HCT116 (cell line): ENCODE data around the gene ACLY. TPM values are rescaled to one million over a fixed set of nuclear protein-coding genes. Genes with fewer than 3 reads are reported as not detected.

Experiments
- ATAC-seq: fragments of 200-7000 bp; cut with Tn5 transposase; 2 replicates; pipeline ENCODE4 v1.9.1; 2020; ENCODE audit warnings: mild to moderate bottlenecking, moderate library complexity
- BruUV-seq: library from RNA; stranded (reverse); fragments of 400-500 nt; replicated peaks from 2 replicates; lab custom pipeline; 2021; lab: Mats Ljungman, UMichigan
- CTCF ChIA-PET: fragments of 300-600 bp; sonication (Branson Sonifier 250); formaldehyde crosslinking; loops from one replicate; lab custom pipeline; 2021; ENCODE audit warnings: antibody characterized with exemption; lab: Charles Lee
- POLR2A ChIA-PET: fragments of 300-600, 350-600 bp; sonication (Branson Sonifier 250); formaldehyde crosslinking; loops from one replicate; lab custom pipeline; 2021; ENCODE audit warnings: antibody characterized with exemption; lab: Charles Lee
- RAD21 ChIA-PET, 2 experiments: fragments of 300-600 bp; sonication (Branson Sonifier 250); formaldehyde crosslinking; loops; one replicate each; lab custom pipeline; 2023; ENCODE audit warnings: low total read pairs in 2 of 2; ENCODE audit not compliant: uncharacterized antibody in 2 of 2, unreplicated experiment in 2 of 2, low non-redundant PET in 1 of 2; lab: Charles Lee
- DNase-seq: peaks from one replicate; pipeline ENCODE4 v3.0.0-alpha.2; 2010; ENCODE audit warnings: low read depth, low spot score
- H2AFZ ChIP-seq: fragments of 200-600 bp; shearing (Covaris generic), sonication (generic); 2 replicates; pipeline ENCODE4 v1.6.1; 2017; ENCODE audit warnings: low read depth, mixed run types, mixed read lengths, antibody characterized with exemption, low read length; ENCODE audit not compliant: poor library complexity, severe bottlenecking
- H3K27ac ChIP-seq: 2 replicates; pipeline ENCODE4 v1.5.1; 2012; ENCODE audit warnings: low read depth, low read length
- H3K27me3 ChIP-seq: fragments of 200-600 bp; sonication (generic); 2 replicates; pipeline ENCODE4 v1.6.1; 2016; ENCODE audit warnings: mixed run types, low read length, mixed read lengths; ENCODE audit not compliant: insufficient read depth
- H3K36me3 ChIP-seq, 2 experiments: fragments of 200-500 bp in 1 of 2; fragments of 200-600 bp in 1 of 2; sonication (Bioruptor generic) in 1 of 2; sonication (generic) in 1 of 2; 2 replicates each; pipeline versions ENCODE4 v1.5.1 to v1.6.1; 2014 to 2016; ENCODE audit warnings: low read length in 2 of 2, inconsistent platforms in 1 of 2, mixed read lengths in 1 of 2, mixed run types in 1 of 2; ENCODE audit not compliant: insufficient read depth in 2 of 2, control insufficient read depth in 1 of 2
- H3K4me1 ChIP-seq, 2 experiments: fragments of 200-600 bp in 1 of 2; sonication (generic) in 1 of 2; 2 replicates each; pipeline versions ENCODE4 v1.5.1 to v1.6.1; 2012 to 2017; ENCODE audit warnings: low read length in 2 of 2, inconsistent platforms in 1 of 2, mild to moderate bottlenecking in 1 of 2, mixed read lengths in 1 of 2, mixed run types in 1 of 2, moderate library complexity in 1 of 2; ENCODE audit not compliant: insufficient read depth in 2 of 2, control insufficient read depth in 1 of 2
- H3K4me2 ChIP-seq: fragments of 200-600 bp; sonication (generic); 2 replicates; pipeline ENCODE4 v1.6.1; 2017; ENCODE audit warnings: mixed run types, low read length, mixed read lengths
- H3K4me3 ChIP-seq, 2 experiments: fragments of 200-600 bp in 1 of 2; sonication (generic) in 1 of 2; replicated peaks in 1 of 2; 2 replicates each; pipeline ENCODE4 v1.5.1; 2011 to 2016; ENCODE audit warnings: low read length in 2 of 2, control low read depth in 1 of 2, low read depth in 1 of 2, mild to moderate bottlenecking in 1 of 2, mixed read lengths in 1 of 2, mixed run types in 1 of 2
- H3K79me2 ChIP-seq: fragments of 200-600 bp; sonication (generic); 2 replicates; pipeline ENCODE4 v1.6.1; 2017; ENCODE audit warnings: mild to moderate bottlenecking, mixed run types, low read length, moderate library complexity, mixed read lengths; ENCODE audit not compliant: insufficient read depth
- H3K9ac ChIP-seq: fragments of 200-600 bp; sonication (generic); 2 replicates; pipeline ENCODE4 v1.6.1; 2016; ENCODE audit warnings: low read length, mixed read lengths
- H3K9me2 ChIP-seq: fragments of 200-600 bp; sonication (generic), shearing (Covaris generic); 2 replicates; pipeline ENCODE4 v1.6.1; 2017; ENCODE audit warnings: mixed run types, mild to moderate bottlenecking, moderate library complexity; ENCODE audit not compliant: insufficient read depth
- H3K9me3 ChIP-seq, 2 experiments: fragments of 200-500 bp in 1 of 2; fragments of 200-600 bp in 1 of 2; sonication (Bioruptor generic) in 1 of 2; sonication (generic) in 1 of 2; 2 replicates each; pipeline ENCODE4 v1.6.1; 2014 to 2017; ENCODE audit warnings: low read length in 2 of 2, mixed read lengths in 2 of 2, inconsistent platforms in 1 of 2, low read depth in 1 of 2, mild to moderate bottlenecking in 1 of 2, mixed run types in 1 of 2, moderate library complexity in 1 of 2; ENCODE audit not compliant: control insufficient read depth in 1 of 2, insufficient read depth in 1 of 2
- H4K20me1 ChIP-seq: fragments of 200-600 bp; sonication (generic), shearing (Covaris generic); 2 replicates; pipeline ENCODE4 v1.6.1; 2017; ENCODE audit warnings: mixed run types, mild to moderate bottlenecking, moderate library complexity; ENCODE audit not compliant: insufficient read depth
- CBX3 ChIP-seq: IDR thresholded peaks from 2 replicates; pipeline ENCODE4 v1.6.1; 2012; ENCODE audit warnings: low read depth
- CEBPB ChIP-seq: IDR thresholded peaks from 2 replicates; pipeline ENCODE4 v1.6.1; 2012; ENCODE audit warnings: low read depth
- EGR1 ChIP-seq: IDR thresholded peaks from 2 replicates; pipeline ENCODE4 v1.6.1; 2012; ENCODE audit warnings: low read depth
- ELF1 ChIP-seq: IDR thresholded peaks from 2 replicates; pipeline ENCODE4 v1.6.1; 2012; ENCODE audit warnings: low read depth, borderline replicate concordance
- EZH2 ChIP-seq: fragments of 200-600 bp; sonication (generic); IDR thresholded peaks from 2 replicates; pipeline ENCODE4 v1.6.1; 2017; ENCODE audit warnings: antibody characterized with exemption, mixed run types
- EZH2phosphoT487 ChIP-seq: fragments of 200-600 bp; IDR thresholded peaks from 2 replicates; pipeline ENCODE4 v1.6.1; 2018; ENCODE audit warnings: antibody characterized with exemption, borderline replicate concordance
- FOSL1 ChIP-seq: IDR thresholded peaks from 2 replicates; pipeline ENCODE4 v1.6.1; 2012; ENCODE audit warnings: low read depth
- JUND ChIP-seq: IDR thresholded peaks from 2 replicates; pipeline ENCODE4 v1.6.1; 2012
- POLR2A ChIP-seq: IDR thresholded peaks from 2 replicates; pipeline ENCODE4 v1.7.0; 2011; ENCODE audit warnings: borderline replicate concordance; ENCODE audit not compliant: insufficient read depth, insufficient read length; ENCODE audit errors: extremely low read depth
- POLR2AphosphoS5 ChIP-seq: IDR thresholded peaks from 2 replicates; pipeline ENCODE4 v1.6.1; 2011; ENCODE audit warnings: mild to moderate bottlenecking, low read depth, low read length, moderate library complexity
- REST ChIP-seq: IDR thresholded peaks from 2 replicates; pipeline ENCODE4 v1.6.1; 2012; ENCODE audit warnings: low read depth
- TCF7L2 ChIP-seq: IDR thresholded peaks from 2 replicates; pipeline ENCODE4 v1.7.0; 2011; ENCODE audit warnings: borderline replicate concordance, inconsistent platforms; ENCODE audit not compliant: insufficient read depth, insufficient read length; ENCODE audit errors: extremely low read depth
- ZBTB33 ChIP-seq: IDR thresholded peaks from 2 replicates; pipeline ENCODE4 v1.6.1; 2011; ENCODE audit warnings: mild to moderate bottlenecking, low read length, moderate library complexity; ENCODE audit not compliant: insufficient replicate concordance; ENCODE audit errors: extremely low read depth
- ZNF274 ChIP-seq: fragments of 200-500 bp; sonication (Bioruptor generic); IDR thresholded peaks from 2 replicates; pipeline ENCODE4 v1.6.1; 2014; ENCODE audit warnings: mild to moderate bottlenecking, low read depth, low read length, inconsistent platforms
- intact Hi-C: fragments of 100-400 bp; cut with micrococcal nuclease; formaldehyde crosslinking; loops from 2 replicates; pipeline ENCODE4 v1.10.0; 2022
- total RNA-seq: library from RNA; stranded (reverse); gene quantifications from one replicate; pipeline ENCODE4 v1.2.1, GENCODE V29; 2021; ENCODE audit not compliant: unreplicated experiment
- TF ChIP-seq, protein P1 (sequence below): IDR thresholded peaks from 2 replicates; pipeline ENCODE4 v1.6.1; 2012

Gene ACLY
- total RNA-seq, 1 experiment from 2014 or later, result 222 TPM

- H3K27ac ChIP-seq, result no peak within 1 kb of the TSS
- H4K20me1 ChIP-seq, result no peaks in the 10 kb centered on the region
- H3K4me3 ChIP-seq, result no peak within 1 kb of the TSS
- ChIA-PET CTCF (no interaction called here), POLR2A (no interaction called here), RAD21 (interaction anchor here in 1 of 2 experiments (0.6 to 0.7 kb wide), 2 partner anchors 51 to 681 kb away, joined by 3 to 4 read pairs; partner anchors contain the start of gene JUP)
- no peaks in the 10 kb centered on the region for H3K9me2 ChIP-seq
- H3K4me2 ChIP-seq, result peak within 1 kb of the TSS; percentile 81
- no peaks in the 10 kb centered on the region for H3K27me3 ChIP-seq
- H3K9ac ChIP-seq, result 0 out of 2 replicates have a peak within 1 kb of the TSS, but pooled peaks have one; percentile 21
- no peaks in the 10 kb centered on the region for H3K9me3 ChIP-seq
- no TSS peak for BruUV-seq
- ATAC-seq (no peak), DNase-seq (no peak)
- peak within 1 kb of the TSS; percentile 76 for H2AFZ ChIP-seq
- peaks cover 4 to 5% of the 10 kb centered on the region in 2 experiments; a peak in 2 of 4 replicates for H3K36me3 ChIP-seq
- TF ChIP-seq CEBPB, result no peak
- no peak for TF ChIP-seq EGR1
- no peak for TF ChIP-seq EZH2phosphoT487
- no peak for TF ChIP-seq POLR2A
- no peak for TF ChIP-seq REST
- TF ChIP-seq EZH2, result no peak
- no peak for TF ChIP-seq TCF7L2
- no peak for TF ChIP-seq ELF1
- TF ChIP-seq ZBTB33, result no peak
- no peak for TF ChIP-seq ZNF274
- no peak for TF ChIP-seq POLR2AphosphoS5
- TF ChIP-seq, protein P1, sequence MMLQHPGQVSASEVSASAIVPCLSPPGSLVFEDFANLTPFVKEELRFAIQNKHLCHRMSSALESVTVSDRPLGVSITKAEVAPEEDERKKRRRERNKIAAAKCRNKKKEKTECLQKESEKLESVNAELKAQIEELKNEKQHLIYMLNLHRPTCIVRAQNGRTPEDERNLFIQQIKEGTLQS, result no peak
- no peak for TF ChIP-seq JUND
- TF ChIP-seq CBX3, result no peak
- TF ChIP-seq FOSL1, result no peak
- H3K4me1 ChIP-seq, result peaks cover 4 to 15% of the 10 kb centered on the region in 2 experiments; a peak in 3 of 4 replicates
- intact Hi-C loops, result no loop called here
- H3K79me2 ChIP-seq, result peaks cover 22% of the 10 kb centered on the region
Measured at GRCh38 chr17:41837761-41838538, 80.8 kb downstream of the ACLY start, which contains the start of gene KLHL10. Gene KLHL10, plus strand, starts transcription at chr17:41837825. Its CDS starts 108 bp downstream, at chr17:41837933.
